B cell (primary cell): Measurements from ENCODE around the gene NCMAP. TPM values are rescaled to one million over a fixed set of nuclear protein-coding genes. Genes with fewer than 3 reads are reported as not detected.

Source experiments
- ATAC-seq: fragments of 200-7000 bp; cut with Tn5 transposase; one replicate; pipeline ENCODE4 v1.10.0; 2021; ENCODE audit warnings: low read depth, mild to moderate bottlenecking, moderate number of reproducible peaks, moderate library complexity
- CTCF ChIA-PET: fragments of 350-600 bp; sonication (Branson Sonifier 250); formaldehyde crosslinking; loops from one replicate; lab custom pipeline; 2021; ENCODE audit warnings: antibody characterized with exemption, inconsistent platforms; lab: Charles Lee
- POLR2A ChIA-PET: fragments of 350-600 bp; sonication (Branson Sonifier 250); formaldehyde crosslinking; loops from one replicate; lab custom pipeline; 2021; ENCODE audit warnings: antibody characterized with exemption; lab: Charles Lee
- DNase-seq: peaks from one replicate; pipeline ENCODE4 v3.0.0; 2013
- H2AFZ ChIP-seq: 2 replicates; pipeline ENCODE4 v1.6.1; 2012; ENCODE audit warnings: mild to moderate bottlenecking, low read depth, low read length; ENCODE audit not compliant: insufficient read depth, poor library complexity, severe bottlenecking
- H3K27ac ChIP-seq, 2 donors: 1 replicate in 1 of 2; 2 replicates in 1 of 2; pipeline ENCODE4 v1.5.1; 2012 to 2013; ENCODE audit warnings: low read length in 2 of 2, mild to moderate bottlenecking in 2 of 2, moderate library complexity in 1 of 2
- H3K27me3 ChIP-seq, 4 experiments: fragments of 200-600 bp in 1 of 4; sonication (generic) in 1 of 4; replicated peaks in 1 of 4; 1 replicate in 2 of 4; 2 replicates in 2 of 4; pipeline versions ENCODE4 v1.6.1 to v1.7.0; 2013 to 2016; ENCODE audit warnings: low read length in 3 of 4, mild to moderate bottlenecking in 2 of 4, mixed read lengths in 1 of 4, moderate library complexity in 1 of 4; ENCODE audit not compliant: insufficient read depth in 4 of 4, control insufficient read depth in 3 of 4; ENCODE audit errors: control extremely low read depth in 1 of 4
- H3K36me3 ChIP-seq, 2 experiments: replicated peaks in 1 of 2; 1 replicate in 1 of 2; 2 replicates in 1 of 2; pipeline versions ENCODE4 v1.6.1 to v1.7.1; 2013; ENCODE audit warnings: low read length in 1 of 2; ENCODE audit not compliant: insufficient read depth in 2 of 2, control insufficient read depth in 1 of 2; ENCODE audit errors: control extremely low read depth in 1 of 2, extremely low read depth in 1 of 2
- H3K4me1 ChIP-seq, 2 donors: fragments of 200-600 bp in 1 of 2; sonication (generic) in 1 of 2; 1 replicate in 1 of 2; 2 replicates in 1 of 2; pipeline versions ENCODE4 v1.5.1 to v1.6.1; 2013 to 2017; ENCODE audit warnings: low read length in 2 of 2; ENCODE audit not compliant: control insufficient read depth in 2 of 2, insufficient read depth in 2 of 2
- H3K4me2 ChIP-seq: replicated peaks from 2 replicates; pipeline ENCODE3; 2012; ENCODE audit warnings: mild to moderate bottlenecking, low read depth, low read length; ENCODE audit not compliant: poor library complexity, severe bottlenecking
- H3K4me3 ChIP-seq, 5 experiments: fragments of 200-600 bp in 1 of 5; sonication (generic) in 1 of 5; 1 replicate in 3 of 5; 2 replicates in 2 of 5; pipeline versions ENCODE4 v1.5.1 to v1.7.0; 2011 to 2016; ENCODE audit warnings: low read length in 4 of 5, mild to moderate bottlenecking in 4 of 5, low read depth in 2 of 5, control low read depth in 1 of 5, moderate library complexity in 1 of 5; ENCODE audit not compliant: insufficient read depth in 1 of 5; ENCODE audit errors: control extremely low read depth in 1 of 5, extremely low read depth in 1 of 5
- H3K79me2 ChIP-seq: fragments of 200-600 bp; sonication (generic); one replicate; pipeline ENCODE4 v1.6.0; 2016; ENCODE audit warnings: low read length; ENCODE audit not compliant: control insufficient read depth, insufficient read depth
- H3K9ac ChIP-seq: fragments of 200-600 bp; sonication (generic); 2 replicates; pipeline ENCODE4 v1.6.1; 2017; ENCODE audit warnings: mild to moderate bottlenecking, low read length, moderate library complexity
- H3K9me3 ChIP-seq, 3 donors: one replicate each; pipeline versions ENCODE4 v1.6.1 to v1.7.1; 2013; ENCODE audit warnings: low read length in 2 of 3; ENCODE audit not compliant: control insufficient read depth in 2 of 3, insufficient read depth in 1 of 3; ENCODE audit errors: control extremely low read depth in 1 of 3
- H4K20me1 ChIP-seq: 2 replicates; pipeline ENCODE4 v1.6.0; 2012; ENCODE audit warnings: mild to moderate bottlenecking, low read length; ENCODE audit not compliant: insufficient read depth, control insufficient read depth, poor library complexity, severe bottlenecking
- H3K27ac Mint-ChIP-seq: one replicate; pipeline ENCODE4 v1.8.0; 2021; ENCODE audit warnings: mixed read lengths
- H3K27me3 Mint-ChIP-seq: one replicate; pipeline ENCODE4 v1.8.0; 2021; ENCODE audit warnings: mixed read lengths
- H3K4me1 Mint-ChIP-seq: one replicate; pipeline ENCODE4 v1.8.0; 2021; ENCODE audit warnings: mixed read lengths
- H3K4me3 Mint-ChIP-seq: one replicate; pipeline ENCODE4 v1.8.0; 2021; ENCODE audit warnings: mixed read lengths
- H3K9me3 Mint-ChIP-seq: one replicate; pipeline ENCODE4 v1.8.0; 2022; ENCODE audit warnings: mixed read lengths; ENCODE audit not compliant: insufficient read depth
- EZH2 ChIP-seq: IDR thresholded peaks from 2 replicates; pipeline ENCODE4 v1.6.1; 2012; ENCODE audit warnings: borderline replicate concordance, low read depth, mild to moderate bottlenecking, moderate library complexity, low read length; ENCODE audit not compliant: insufficient read depth, poor library complexity, severe bottlenecking
- WGBS: methylation state at CpG from one replicate; pipeline ENCODE4 v1.1.5; 2013; ENCODE audit warnings: missing lambda C conversion rate; ENCODE audit not compliant: insufficient coverage; 5-methylcytosine and 5-hydroxymethylcytosine counted together
- intact Hi-C: fragments of 100-400 bp; cut with micrococcal nuclease; formaldehyde crosslinking; loops from one replicate; pipeline ENCODE4 v1.10.0; 2022
- polyA plus RNA-seq: library from polyadenylated mRNA; depleted of rRNA; stranded (reverse); fragments of >200 nt; gene quantifications from 2 replicates; pipeline ENCODE4 v1.2.3, GENCODE V29; 2012
- total RNA-seq, 2 donors: library from RNA; stranded (reverse); fragments of 120-200 nt in 1 of 2; gene quantifications; 1 replicate in 1 of 2; 2 replicates in 1 of 2; pipeline versions ENCODE4 v1.2.3 to v1.2.4, GENCODE V29; 2013 to 2022
- TF ChIP-seq, protein P1 (sequence below): fragments of 200-600 bp; IDR thresholded peaks from one replicate; pipeline ENCODE4 v1.8.0; 2022; ENCODE audit warnings: antibody characterized with exemption, mild to moderate bottlenecking

NCMAP gene
- total and polyA plus RNA-seq, 2 donors (not counting 1 experiment from before 2014, with no cell fraction given): not detected

DNA sequence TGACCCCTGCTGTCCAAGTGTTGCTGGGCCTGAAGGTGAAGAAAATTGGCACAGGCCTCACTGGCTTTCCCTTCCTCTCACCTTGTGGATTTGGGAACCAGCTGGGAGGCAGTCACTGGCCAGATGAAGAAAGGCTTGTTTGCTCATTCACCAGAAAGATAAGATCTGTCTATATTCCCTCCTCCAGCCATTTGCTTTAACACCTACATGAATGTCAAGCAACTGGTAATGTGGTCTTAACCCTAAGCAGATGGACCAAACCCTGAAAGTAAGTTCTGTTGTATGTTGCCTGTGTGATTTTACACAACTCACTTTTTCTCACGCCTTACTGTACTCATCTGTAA is 76.9 kb downstream of the NCMAP start:
- H3K27me3 Mint-ChIP-seq: peaks cover 11% of the 10 kb centered on the region
- H3K9me3 Mint-ChIP-seq: no peaks in the 10 kb centered on the region
- TF ChIP-seq, protein P1, sequence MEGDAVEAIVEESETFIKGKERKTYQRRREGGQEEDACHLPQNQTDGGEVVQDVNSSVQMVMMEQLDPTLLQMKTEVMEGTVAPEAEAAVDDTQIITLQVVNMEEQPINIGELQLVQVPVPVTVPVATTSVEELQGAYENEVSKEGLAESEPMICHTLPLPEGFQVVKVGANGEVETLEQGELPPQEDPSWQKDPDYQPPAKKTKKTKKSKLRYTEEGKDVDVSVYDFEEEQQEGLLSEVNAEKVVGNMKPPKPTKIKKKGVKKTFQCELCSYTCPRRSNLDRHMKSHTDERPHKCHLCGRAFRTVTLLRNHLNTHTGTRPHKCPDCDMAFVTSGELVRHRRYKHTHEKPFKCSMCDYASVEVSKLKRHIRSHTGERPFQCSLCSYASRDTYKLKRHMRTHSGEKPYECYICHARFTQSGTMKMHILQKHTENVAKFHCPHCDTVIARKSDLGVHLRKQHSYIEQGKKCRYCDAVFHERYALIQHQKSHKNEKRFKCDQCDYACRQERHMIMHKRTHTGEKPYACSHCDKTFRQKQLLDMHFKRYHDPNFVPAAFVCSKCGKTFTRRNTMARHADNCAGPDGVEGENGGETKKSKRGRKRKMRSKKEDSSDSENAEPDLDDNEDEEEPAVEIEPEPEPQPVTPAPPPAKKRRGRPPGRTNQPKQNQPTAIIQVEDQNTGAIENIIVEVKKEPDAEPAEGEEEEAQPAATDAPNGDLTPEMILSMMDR: no peak
- TF ChIP-seq EZH2: no peak
- ATAC-seq (no peak), DNase-seq (no peak)
- no peak overlapping the region for H3K4me2 ChIP-seq
- H3K4me1 ChIP-seq: no peaks in the 10 kb centered on the region
- peaks cover 2% of the 10 kb centered on the region for H3K4me1 Mint-ChIP-seq
- no peak overlapping the region for H3K27ac ChIP-seq
- H3K27ac Mint-ChIP-seq: no peak overlapping the region
- peaks cover 0 to 5% (median 2%) of the 10 kb centered on the region in 4 experiments for H3K27me3 ChIP-seq
- H3K79me2 ChIP-seq: no peaks in the 10 kb centered on the region
- no CpG with 5 or more reads among the region's 1 CpG for WGBS
- no peaks in the 10 kb centered on the region for H3K9me3 ChIP-seq
- H2AFZ ChIP-seq: no peak overlapping the region
- no peak overlapping the region for H3K9ac ChIP-seq
- POLR2A ChIA-PET: no interaction called here
- intact Hi-C loops: no loop called here
- no peak overlapping the region for H3K4me3 ChIP-seq
- H3K4me3 Mint-ChIP-seq: no peak overlapping the region
- H4K20me1 ChIP-seq: no peaks in the 10 kb centered on the region
- no peaks in the 10 kb centered on the region for H3K36me3 ChIP-seq
- CTCF ChIA-PET: interaction anchor here (1.2 to 1.9 kb wide), 4 partner anchors 221 to 562 kb away, joined by 3 to 7 read pairs (median 3); no protein-coding TSS in a partner anchor

GRCh38 chr1:24635195-24635843 is 79.4 kb downstream of the NCMAP start:
- Histone ChIP-seq H4K20me1 (no peaks in the 10 kb centered on the region), H3K27ac (no peak overlapping the region), H3K4me2 (no peak overlapping the region), H2AFZ (no peak overlapping the region), H3K4me1 (no peaks in the 10 kb centered on the region), H3K9me3 (no peaks in the 10 kb centered on the region), H3K36me3 (no peaks in the 10 kb centered on the region), H3K27me3 (peaks cover 0 to 3% (median under 1%) of the 10 kb centered on the region in 4 experiments), H3K4me3 (no peak overlapping the region), H3K9ac (no peak overlapping the region), H3K79me2 (no peaks in the 10 kb centered on the region)
- intact Hi-C loops: loop anchor here (1.0 to 2.0 kb wide), 3 partner anchors 243 to 485 kb away; no protein-coding TSS in a partner anchor
- 100% methylated on average over 1 of the region's 4 CpGs for WGBS
- peak; percentile 68 for ATAC-seq
- POLR2A ChIA-PET: no interaction called here
- Mint-ChIP-seq H3K4me1 (peaks cover 2% of the 10 kb centered on the region), H3K27ac (peak overlapping the region; percentile 34), H3K27me3 (peaks cover 8% of the 10 kb centered on the region), H3K9me3 (no peaks in the 10 kb centered on the region), H3K4me3 (no peak overlapping the region)
- CTCF ChIA-PET: interaction anchor here (0.7 to 6.9 kb wide), 9 partner anchors 9 to 1202 kb away, joined by 3 to 51 read pairs (median 5); no protein-coding TSS in a partner anchor
- peak; percentile 68 for DNase-seq
- TF ChIP-seq, protein P1: peak; percentile 75
- TF ChIP-seq EZH2: no peak
